ENCODE results near the gene ABR.

Gene ABR

DNA sequence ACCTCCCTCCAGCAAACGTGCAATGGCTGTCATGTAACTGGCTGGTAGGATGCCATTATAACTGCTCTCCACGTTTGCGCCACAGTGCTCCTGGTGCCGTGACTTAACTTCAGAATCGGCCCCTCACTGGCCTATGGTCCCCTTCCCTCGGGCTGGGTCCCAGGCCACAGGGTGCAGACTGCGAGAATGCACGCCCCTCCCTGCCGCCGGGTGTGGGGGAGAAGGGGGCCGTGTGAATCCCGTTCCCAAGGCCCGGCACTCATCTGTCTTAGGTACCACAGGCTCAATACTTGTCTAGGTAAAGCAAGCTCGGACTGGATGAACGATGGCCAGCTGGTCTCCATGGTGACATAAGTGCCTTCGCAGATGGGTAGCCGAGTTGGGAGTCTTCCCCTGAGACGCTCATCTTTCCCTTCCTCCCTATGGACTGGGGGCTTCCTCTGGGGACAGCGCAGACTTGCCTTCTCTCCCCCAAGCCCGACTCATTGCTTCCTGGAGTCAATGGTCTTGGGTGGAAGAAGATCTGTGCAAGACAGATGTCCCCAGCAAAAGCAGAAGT, 145.1 kb downstream of the ABR start:
- in situ Hi-C loops (cut with MboI; ENCODE audit: low sequenced_read_pairs), result no loop called here

DNA sequence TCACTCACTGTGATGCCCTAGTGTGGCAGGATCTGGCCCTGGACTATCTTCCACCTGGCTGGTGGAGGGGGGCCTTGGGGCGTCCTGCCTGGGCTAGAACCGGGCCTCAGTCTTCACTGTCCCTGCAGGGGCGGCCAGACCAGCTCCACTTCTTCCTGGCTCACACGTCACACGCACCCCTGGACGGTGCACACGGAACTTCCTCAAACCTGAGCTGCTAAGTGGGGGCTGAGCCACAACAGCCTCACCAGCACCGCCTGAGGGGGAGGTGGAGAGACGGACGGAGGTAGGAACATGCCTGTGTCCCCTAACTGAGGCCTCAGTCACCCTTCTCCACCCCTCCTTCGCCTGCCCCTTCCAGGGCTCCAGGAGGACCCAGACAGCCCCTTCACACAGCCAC, 146.3 kb downstream of the ABR start:
- in situ Hi-C loops (cut with MboI; ENCODE audit: low sequenced_read_pairs), result no loop called here

DNA sequence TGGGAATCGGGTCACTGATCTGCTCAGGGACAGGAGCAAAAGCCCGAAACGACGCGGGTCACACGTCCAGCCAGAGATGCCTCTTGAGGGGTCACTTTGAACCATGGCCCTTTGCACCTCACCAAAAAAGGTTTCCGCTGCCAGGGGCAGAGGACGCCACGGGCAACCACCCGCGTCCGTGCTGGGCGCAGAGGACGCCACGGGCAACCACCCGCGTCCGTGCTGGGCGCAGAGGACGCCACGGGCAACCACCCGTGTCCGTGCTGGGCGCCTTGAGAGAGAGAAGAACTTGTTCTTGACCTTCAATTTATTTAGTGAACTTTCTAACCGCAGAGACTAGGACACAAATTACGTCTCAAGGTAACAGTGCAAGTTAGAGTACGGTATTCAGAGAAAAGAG, 147.4 kb downstream of the ABR start:
- in situ Hi-C loops (cut with MboI; ENCODE audit: low sequenced_read_pairs), result no loop called here

DNA sequence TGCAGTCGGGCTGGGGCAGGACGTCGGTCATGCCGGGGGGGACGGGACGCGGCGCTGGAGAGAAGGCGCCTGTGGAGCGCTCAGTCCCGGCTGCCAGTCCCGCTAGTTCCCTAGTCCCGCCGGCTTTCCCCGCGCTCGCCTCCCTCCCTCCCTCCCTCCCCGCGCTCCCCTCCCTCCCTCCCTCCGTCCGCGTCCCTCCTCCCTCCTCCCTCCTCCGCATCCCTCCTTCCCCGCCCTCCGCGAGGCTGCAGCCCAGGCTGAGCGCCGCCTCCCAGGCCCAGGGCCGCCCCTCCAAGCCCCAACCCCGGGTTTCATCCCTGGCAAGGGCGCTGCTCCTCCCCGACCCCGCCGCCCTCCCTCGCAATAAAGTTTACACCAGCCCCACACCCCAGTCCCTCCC, 148.1 kb downstream of the ABR start:
- in situ Hi-C loops (cut with MboI; ENCODE audit: low sequenced_read_pairs), result no loop called here

DNA sequence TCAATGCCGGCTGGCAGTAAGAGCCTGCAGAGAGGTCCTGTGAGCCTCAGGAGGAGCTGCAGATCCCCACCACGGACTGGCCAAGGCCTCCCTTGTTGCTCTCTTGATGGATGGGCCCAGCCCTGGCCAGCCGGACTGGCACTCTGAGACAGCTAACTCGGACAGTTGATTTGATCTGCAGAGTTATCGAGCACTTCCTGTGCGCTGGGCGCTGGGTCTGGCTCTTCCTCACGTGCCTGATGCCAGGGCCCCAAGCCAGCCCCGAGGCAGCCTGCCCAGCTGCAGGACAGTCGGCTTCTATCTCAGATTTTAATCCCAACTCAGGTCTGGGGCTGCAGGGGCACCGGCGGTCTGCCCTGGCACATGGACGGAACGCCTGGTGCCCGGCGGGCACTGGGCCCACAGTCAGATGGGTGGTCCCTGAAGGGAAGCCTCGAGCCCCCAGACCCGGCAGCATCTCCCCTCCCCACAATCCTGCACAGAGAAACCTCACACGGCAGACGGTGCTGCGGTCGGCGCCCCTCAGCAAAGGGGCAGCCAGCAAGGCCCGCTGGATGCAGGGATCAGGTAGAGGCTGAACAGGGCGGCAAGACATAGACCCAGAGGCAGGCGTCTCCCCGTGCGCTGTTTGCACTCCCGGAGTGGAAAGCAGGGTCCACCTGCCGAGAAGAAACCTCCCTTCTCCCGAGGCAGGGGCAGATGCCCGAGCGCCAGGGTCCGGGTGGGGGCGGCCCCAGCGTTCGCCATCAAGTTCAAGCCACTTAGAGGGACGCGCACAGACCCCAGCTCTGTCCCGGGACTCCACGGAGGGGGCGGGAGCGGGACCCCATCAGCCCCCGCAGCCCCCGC, 148.9 kb downstream of the ABR start:
- in situ Hi-C loops (cut with MboI; ENCODE audit: low sequenced_read_pairs), result no loop called here

- in situ Hi-C loops (cut with MboI; ENCODE audit: low sequenced_read_pairs), result no loop called here
Measured at GRCh38 chr17:1029922-1030644, 149.7 kb downstream of the ABR start.

DNA sequence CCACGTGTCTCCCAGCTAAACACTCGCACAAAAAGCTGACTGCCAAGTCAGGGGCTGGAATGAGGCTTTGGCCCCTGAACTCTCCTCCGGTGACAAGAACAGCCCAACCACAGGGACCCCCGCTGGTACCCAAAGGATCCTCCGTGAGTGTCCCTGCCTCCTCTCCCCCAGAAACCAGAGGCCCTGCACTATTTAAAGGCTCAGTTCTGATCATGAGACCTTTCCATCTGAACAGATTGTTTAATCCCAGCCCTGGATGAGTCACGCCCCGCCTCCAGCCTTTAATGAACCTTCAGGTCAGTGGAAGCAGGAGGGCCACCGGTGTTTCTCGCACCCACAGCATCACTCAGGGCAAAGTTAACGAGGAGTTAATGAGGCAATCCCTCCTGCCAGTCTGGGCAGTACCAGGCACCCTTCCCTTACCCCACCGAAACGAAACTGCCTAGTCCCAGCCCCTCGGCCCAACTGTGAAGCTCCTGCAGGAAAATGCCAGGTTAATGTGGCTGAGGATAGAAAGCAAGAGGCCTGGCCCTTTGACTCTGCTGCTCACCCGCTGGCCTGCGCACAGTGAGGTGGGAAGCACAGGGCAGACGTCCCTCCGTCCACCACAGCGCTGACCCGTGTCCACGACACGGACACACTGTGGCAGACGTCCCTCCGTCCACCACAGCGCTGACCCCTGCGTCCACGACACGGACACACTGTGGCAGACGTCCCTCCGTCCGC, 150.4 kb downstream of the ABR start:
- in situ Hi-C loops (cut with MboI; ENCODE audit: low sequenced_read_pairs), result no loop called here

GRCh38 chr17:1027044-1027443, 152.7 kb downstream of the ABR start:
- in situ Hi-C loops (cut with MboI; ENCODE audit: low sequenced_read_pairs), result no loop called here

- in situ Hi-C loops (cut with MboI; ENCODE audit: low sequenced_read_pairs), result no loop called here
Measured at GRCh38 chr17:1026599-1026975, 153.2 kb downstream of the ABR start.

- in situ Hi-C loops (cut with MboI; ENCODE audit: low sequenced_read_pairs), result no loop called here
Measured at GRCh38 chr17:1025733-1026598, 153.8 kb downstream of the ABR start.

GRCh38 chr17:1024076-1024475, 155.7 kb downstream of the ABR start:
- in situ Hi-C loops (cut with MboI; ENCODE audit: low sequenced_read_pairs), result no loop called here

DNA sequence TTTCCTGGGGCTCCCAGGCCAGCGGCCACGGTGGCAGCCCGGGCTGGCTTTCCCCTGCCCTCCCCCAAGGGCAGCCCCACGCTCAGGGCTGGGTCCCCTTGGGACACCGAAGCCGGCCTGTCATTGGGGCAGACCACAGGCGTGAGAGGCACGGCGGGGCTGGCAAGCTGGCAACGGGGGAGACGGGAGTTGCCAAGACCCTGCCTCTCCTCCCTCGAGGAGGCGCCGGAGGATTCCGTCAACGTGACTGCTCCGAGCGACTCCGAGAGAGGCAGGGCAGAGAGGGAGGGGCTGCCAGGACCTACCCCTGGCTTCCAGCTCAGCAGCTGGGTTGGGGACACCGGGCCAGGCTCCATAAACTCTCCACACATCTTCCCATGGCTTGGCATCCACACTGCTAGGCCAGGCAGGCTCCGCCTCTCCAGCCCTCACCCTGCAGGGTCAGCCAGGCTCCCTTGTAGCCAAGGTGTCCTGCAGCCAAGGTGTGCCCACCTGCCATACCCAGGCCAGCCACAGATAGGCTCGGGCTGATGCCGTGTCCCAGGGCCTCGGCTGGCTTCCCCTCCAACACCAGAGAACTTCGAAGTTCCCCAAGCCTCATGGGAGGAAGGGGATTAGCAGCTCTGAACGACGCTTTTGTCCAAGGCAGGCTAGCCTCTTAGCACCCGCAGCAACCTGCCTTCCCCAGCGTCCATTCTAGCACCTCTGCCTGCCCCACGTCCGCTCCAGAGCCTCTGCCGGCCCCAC, 157.3 kb downstream of the ABR start:
- in situ Hi-C loops (cut with MboI; ENCODE audit: low sequenced_read_pairs), result no loop called here

DNA sequence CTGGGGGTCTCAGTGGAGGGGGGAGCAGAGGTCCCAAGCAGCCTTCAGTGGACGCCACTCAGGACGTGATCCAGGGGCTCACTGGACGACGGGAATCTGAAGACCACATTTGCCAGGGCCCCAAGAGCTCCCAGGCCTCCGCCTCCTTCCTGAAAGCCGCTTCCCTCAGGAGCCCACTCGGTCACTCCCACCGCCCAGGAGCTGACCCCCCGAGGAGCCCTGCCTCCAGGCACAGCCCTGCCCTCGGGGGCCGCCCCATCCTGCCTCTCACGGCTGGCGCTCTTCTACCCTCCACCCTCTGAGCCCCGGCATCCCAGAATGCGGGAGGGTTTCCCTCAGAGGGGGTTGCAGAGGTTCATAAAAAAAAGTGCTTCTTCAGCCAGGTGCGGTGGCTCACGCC, 158.6 kb downstream of the ABR start:
- in situ Hi-C loops (cut with MboI; ENCODE audit: low sequenced_read_pairs), result no loop called here

GRCh38 chr17:1019451-1019850, 160.3 kb downstream of the ABR start:
- in situ Hi-C loops (cut with MboI; ENCODE audit: low sequenced_read_pairs), result no loop called here

GRCh38 chr17:1018547-1018946, 161.2 kb downstream of the ABR start:
- in situ Hi-C loops (cut with MboI; ENCODE audit: low sequenced_read_pairs), result no loop called here

GRCh38 chr17:1013729-1014090, 166.1 kb downstream of the ABR start:
- in situ Hi-C loops (cut with MboI; ENCODE audit: low sequenced_read_pairs), result no loop called here

GRCh38 chr17:1012823-1013728, 166.7 kb downstream of the ABR start:
- in situ Hi-C loops (cut with MboI; ENCODE audit: low sequenced_read_pairs), result no loop called here

DNA sequence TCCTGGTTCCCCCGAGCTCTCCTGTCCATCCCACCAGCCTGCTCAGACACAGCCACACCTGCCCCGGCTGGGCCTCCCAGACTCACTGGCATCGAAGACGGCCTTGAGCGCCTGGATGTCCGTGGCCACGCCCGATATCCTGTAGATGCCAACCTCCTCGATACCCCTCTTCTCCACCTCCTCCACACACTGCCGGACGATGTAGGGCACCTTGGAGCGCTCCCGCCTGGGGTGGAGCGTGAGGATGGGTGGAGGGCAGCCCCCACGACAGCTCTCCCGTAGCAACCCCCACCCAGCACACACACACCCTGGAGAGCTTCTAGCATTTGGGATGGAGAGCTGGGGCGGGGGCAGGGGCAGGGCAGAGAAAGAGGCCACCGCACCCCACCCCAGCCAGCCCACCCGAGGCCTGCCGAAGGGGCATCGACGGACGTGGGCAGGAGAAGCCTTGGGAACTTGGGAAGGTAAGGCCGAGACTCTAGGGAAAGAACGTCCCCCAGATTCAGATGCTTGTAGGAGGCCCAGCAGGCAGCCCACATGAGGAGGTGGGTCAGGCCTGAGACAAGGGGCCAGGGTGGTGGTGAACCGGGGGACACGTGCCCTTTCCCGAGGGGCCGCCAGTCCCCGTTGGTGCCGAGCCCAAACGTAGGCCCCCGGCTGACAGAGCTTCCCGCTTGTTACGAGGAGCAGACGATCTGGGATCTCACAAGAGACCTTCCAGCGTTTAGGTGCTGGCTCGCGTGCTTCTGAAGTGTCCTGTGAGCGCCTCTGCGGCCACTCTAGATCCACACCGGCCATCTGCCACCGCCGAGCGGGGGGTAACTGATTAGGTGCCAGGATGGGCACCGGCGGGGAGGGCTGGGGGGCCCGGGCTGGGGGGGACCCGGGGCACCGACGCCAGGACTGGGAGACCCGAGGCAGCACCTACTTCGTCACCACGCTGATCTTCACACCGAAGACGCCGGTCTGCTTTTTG, 167.7 kb downstream of the ABR start:
- in situ Hi-C loops (cut with MboI; ENCODE audit: low sequenced_read_pairs), result no loop called here
